Skin epidermis (tissue), 12 donors: ENCODE results near the gene UGT1A1.

Experiments used
- H3K27ac ChIP-seq, 21 experiments: fragments of 200-600 bp; sonication (generic) in 11 of 21; one replicate each; pipeline ENCODE4 v1.5.0; 2020; ENCODE audit warnings: mild to moderate bottlenecking in 3 of 21, inconsistent platforms in 2 of 21, moderate library complexity in 2 of 21
- H3K4me3 ChIP-seq, 7 experiments: fragments of 200-600 bp; sonication (generic) in 2 of 7; one replicate each; pipeline ENCODE4 v1.5.0; 2020; ENCODE audit warnings: inconsistent platforms in 2 of 7, mild to moderate bottlenecking in 2 of 7, moderate library complexity in 1 of 7

UGT1A1 gene

GRCh38 chr2:233756429-233757081, 3.5 kb upstream of the UGT1A1 start:
- Histone ChIP-seq H3K4me3 (no peak overlapping the region), H3K27ac (no peak overlapping the region)

- Histone ChIP-seq H3K4me3 (no peak overlapping the region), H3K27ac (no peak overlapping the region)
These were observed 1.9 kb upstream of the UGT1A1 start for GRCh38 chr2:233758141-233758540.

GRCh38 chr2:233758849-233759248, 1.2 kb upstream of the UGT1A1 start:
- H3K27ac ChIP-seq = no peak overlapping the region
- no peak overlapping the region for H3K4me3 ChIP-seq

GRCh38 chr2:233761040-233761769, 1.1 kb downstream of the UGT1A1 start:
- Histone ChIP-seq H3K27ac (no peak overlapping the region), H3K4me3 (no peak overlapping the region)

GRCh38 chr2:233764264-233764663, 4.2 kb downstream of the UGT1A1 start:
- no peak overlapping the region for H3K4me3 ChIP-seq
- H3K27ac ChIP-seq = no peak overlapping the region

GRCh38 chr2:233764761-233765160, 4.7 kb downstream of the UGT1A1 start:
- Histone ChIP-seq H3K27ac (no peak overlapping the region), H3K4me3 (no peak overlapping the region)

GRCh38 chr2:233766416-233766815, 6.3 kb downstream of the UGT1A1 start:
- no peak overlapping the region for H3K4me3 ChIP-seq
- H3K27ac ChIP-seq = no peak overlapping the region

- Histone ChIP-seq H3K4me3 (no peak overlapping the region), H3K27ac (no peak overlapping the region)
These were observed 8.0 kb downstream of the UGT1A1 start for GRCh38 chr2:233768076-233768475.

- H3K4me3 ChIP-seq = no peak overlapping the region
- no peak overlapping the region for H3K27ac ChIP-seq
These were observed 9.2 kb downstream of the UGT1A1 start for GRCh38 chr2:233769260-233769659.

GRCh38 chr2:233772153-233772552, 12.1 kb downstream of the UGT1A1 start:
- Histone ChIP-seq H3K4me3 (no peak overlapping the region), H3K27ac (no peak overlapping the region)

- no peak overlapping the region for H3K4me3 ChIP-seq
- H3K27ac ChIP-seq = no peak overlapping the region
These were observed 12.5 kb downstream of the UGT1A1 start for GRCh38 chr2:233772583-233772982.

- H3K27ac ChIP-seq = no peak overlapping the region
- no peak overlapping the region for H3K4me3 ChIP-seq
These were observed 13.8 kb downstream of the UGT1A1 start for GRCh38 chr2:233773854-233774253.

GRCh38 chr2:233775414-233775813, 15.3 kb downstream of the UGT1A1 start:
- H3K4me3 ChIP-seq = no peak overlapping the region
- H3K27ac ChIP-seq = no peak overlapping the region

- H3K4me3 ChIP-seq = no peak within 1 kb of the TSS
- no peak within 1 kb of the TSS for H3K27ac ChIP-seq
These were observed 18.0 kb downstream of the UGT1A1 start, which contains the start of gene MROH2A for GRCh38 chr2:233778030-233778429. MROH2A (plus strand) TSS chr2:233778330; CDS start chr2:233779359, 1,029 bp downstream.

- Histone ChIP-seq H3K4me3 (no peak overlapping the region), H3K27ac (no peak overlapping the region)
These were observed 19.7 kb downstream of the UGT1A1 start for GRCh38 chr2:233779722-233780121.

GRCh38 chr2:233780771-233781170, 20.7 kb downstream of the UGT1A1 start:
- H3K27ac ChIP-seq = no peak overlapping the region
- H3K4me3 ChIP-seq = no peak overlapping the region

- H3K4me3 ChIP-seq = no peak overlapping the region
- H3K27ac ChIP-seq = no peak overlapping the region
These were observed 29.5 kb downstream of the UGT1A1 start for GRCh38 chr2:233789554-233789953.

- Histone ChIP-seq H3K4me3 (no peak overlapping the region), H3K27ac (no peak overlapping the region)
These were observed 31.2 kb downstream of the UGT1A1 start for GRCh38 chr2:233791151-233791882.

- H3K4me3 ChIP-seq = no peak overlapping the region
- no peak overlapping the region for H3K27ac ChIP-seq
These were observed 31.8 kb downstream of the UGT1A1 start for GRCh38 chr2:233791883-233792329.

- Histone ChIP-seq H3K27ac (no peak overlapping the region), H3K4me3 (no peak overlapping the region)
These were observed 32.6 kb downstream of the UGT1A1 start for GRCh38 chr2:233792720-233793119.
